Lung (tissue), 12 donors: ENCODE data around the gene PRKCH. TPM values are rescaled to one million over a fixed set of nuclear protein-coding genes. Genes with fewer than 3 reads are reported as not detected.

ENCODE experiments used
- ATAC-seq: fragments of 200-7000 bp; cut with Tn5 transposase; one replicate; pipeline ENCODE4 v1.9.1; 2020; ENCODE audit warnings: moderate number of reproducible peaks; ENCODE audit not compliant: insufficient read depth, low FRiP score
- DNase-seq, 3 donors: peaks; one replicate each; pipeline ENCODE4 v3.0.0-alpha.2; 2013 to 2017
- H3K27ac ChIP-seq, 2 donors: one replicate each; pipeline ENCODE4 v1.5.1; 2013; ENCODE audit warnings: mild to moderate bottlenecking in 2 of 2, moderate library complexity in 2 of 2, control low read depth in 1 of 2, inconsistent platforms in 1 of 2, low read depth in 1 of 2, low read length in 1 of 2
- H3K27me3 ChIP-seq, 3 donors: one replicate each; pipeline ENCODE4 v1.5.1; 2013; ENCODE audit warnings: low read length in 2 of 3; ENCODE audit not compliant: control insufficient read depth in 3 of 3, insufficient read depth in 3 of 3
- H3K36me3 ChIP-seq, 4 donors: one replicate each; pipeline ENCODE4 v1.5.1; 2013; ENCODE audit warnings: low read length in 4 of 4, mild to moderate bottlenecking in 1 of 4, moderate library complexity in 1 of 4; ENCODE audit not compliant: control insufficient read depth in 4 of 4, insufficient read depth in 4 of 4
- H3K4me1 ChIP-seq, 5 donors: one replicate each; pipeline ENCODE4 v1.5.1; 2013; ENCODE audit warnings: low read length in 5 of 5, mild to moderate bottlenecking in 2 of 5, moderate library complexity in 1 of 5; ENCODE audit not compliant: control insufficient read depth in 5 of 5, insufficient read depth in 5 of 5
- H3K4me3 ChIP-seq: one replicate; pipeline ENCODE4 v1.5.1; 2013; ENCODE audit warnings: mild to moderate bottlenecking, control low read depth, moderate library complexity
- H3K9ac ChIP-seq, 2 donors: one replicate each; pipeline ENCODE4 v1.5.1; 2013; ENCODE audit warnings: low read length in 2 of 2, control low read depth in 1 of 2; ENCODE audit not compliant: insufficient read depth in 1 of 2
- H3K9me3 ChIP-seq, 4 donors: one replicate each; pipeline ENCODE4 v1.5.1; 2013; ENCODE audit warnings: low read length in 3 of 4, mild to moderate bottlenecking in 1 of 4, moderate library complexity in 1 of 4; ENCODE audit not compliant: control insufficient read depth in 4 of 4, insufficient read depth in 3 of 4
- CTCF ChIP-seq: IDR thresholded peaks from 2 replicates; pipeline ENCODE4 v1.5.1; 2012; ENCODE audit warnings: mild to moderate bottlenecking; ENCODE audit errors: control extremely low read depth, extremely low read depth
- WGBS, 2 donors: extraction: QIAGEN DNeasy Blood & Tissue Kit; methylation state at CpG; one replicate each; pipeline ENCODE4 v1.1.7; 2013; 5-methylcytosine and 5-hydroxymethylcytosine counted together
- polyA plus RNA-seq, 2 donors: library from polyadenylated mRNA; stranded (reverse); fragments of 200-250 nt; gene quantifications; one replicate each; pipeline ENCODE4 v1.2.1, GENCODE V29; 2013
- total RNA-seq, 2 donors: library from RNA; depleted of rRNA in 1 of 2; stranded (reverse); fragments of >200 nt in 1 of 2; gene quantifications; one replicate each; pipeline ENCODE4 v1.2.1, GENCODE V29; 2014 to 2021
- donor health status: control.
- donor health status: control.
- donor health status: Bipolar disorder and iron deficiency.
- donor health status: healthy.
- donor health status: DM: yes; HTN: yes; CAD: no.

The PRKCH gene
- total and polyA plus RNA-seq, 4 donors, result 12.9 to 126 (median 51.4) TPM

- H3K9me3 ChIP-seq, result no peaks in the 10 kb centered on the region
- no peaks in the 10 kb centered on the region for H3K27me3 ChIP-seq
- no peaks in the 10 kb centered on the region for H3K36me3 ChIP-seq
- peak overlapping the region; percentile 28 to 50 for H3K27ac ChIP-seq
- TF ChIP-seq CTCF, result no peak
- WGBS, 2 donors, result 20 to 44% methylated on average over 8 of the region's 8 CpGs
- no peak overlapping the region for H3K9ac ChIP-seq
- DNase-seq (no peak), ATAC-seq (no peak)
- peaks cover 0 to 11% (median 0%) of the 10 kb centered on the region in 5 donors for H3K4me1 ChIP-seq
- H3K4me3 ChIP-seq, result no peak overlapping the region
Measured at GRCh38 chr14:61347826-61348443, 26.6 kb downstream of the PRKCH start.

GRCh38 chr14:61350427-61351270 lies 29.3 kb downstream of the PRKCH start:
- WGBS, 2 donors, result 19 to 29% methylated on average over 6 of the region's 6 CpGs
- Histone ChIP-seq H3K36me3 (no peaks in the 10 kb centered on the region), H3K4me3 (no peak overlapping the region), H3K9me3 (no peaks in the 10 kb centered on the region), H3K27me3 (no peaks in the 10 kb centered on the region), H3K9ac (no peak overlapping the region), H3K27ac (no peak overlapping the region), H3K4me1 (peaks cover 0 to 6% (median under 1%) of the 10 kb centered on the region in 5 donors)
- DNase-seq (no peak), ATAC-seq (no peak)
- no peak for TF ChIP-seq CTCF

- no peaks in the 10 kb centered on the region for H3K27me3 ChIP-seq
- no peaks in the 10 kb centered on the region for H3K9me3 ChIP-seq
- WGBS, 2 donors, result 90 to 94% methylated on average over 6 of the region's 6 CpGs
- no peak overlapping the region for H3K4me3 ChIP-seq
- no peak for TF ChIP-seq CTCF
- peaks cover 4 to 7% (median 5%) of the 10 kb centered on the region in 5 donors for H3K4me1 ChIP-seq
- DNase-seq (no peak), ATAC-seq (no peak)
- no peak overlapping the region for H3K9ac ChIP-seq
- no peak overlapping the region for H3K27ac ChIP-seq
- H3K36me3 ChIP-seq, result no peaks in the 10 kb centered on the region
Measured at GRCh38 chr14:61351477-61351876, 30.1 kb downstream of the PRKCH start.
